ENCODE data around the gene TRPM3. TPM values are rescaled to one million over a fixed set of nuclear protein-coding genes. Genes with fewer than 3 reads are reported as not detected.
"Not testable (repeated sequence)": the region's sequence is repeated elsewhere in the genome, so short reads cannot be mapped to it uniquely, and the experiment has no call there.

TRPM3 gene
- total RNA-seq, 2 experiments from 2014 or later: not detected

DNA sequence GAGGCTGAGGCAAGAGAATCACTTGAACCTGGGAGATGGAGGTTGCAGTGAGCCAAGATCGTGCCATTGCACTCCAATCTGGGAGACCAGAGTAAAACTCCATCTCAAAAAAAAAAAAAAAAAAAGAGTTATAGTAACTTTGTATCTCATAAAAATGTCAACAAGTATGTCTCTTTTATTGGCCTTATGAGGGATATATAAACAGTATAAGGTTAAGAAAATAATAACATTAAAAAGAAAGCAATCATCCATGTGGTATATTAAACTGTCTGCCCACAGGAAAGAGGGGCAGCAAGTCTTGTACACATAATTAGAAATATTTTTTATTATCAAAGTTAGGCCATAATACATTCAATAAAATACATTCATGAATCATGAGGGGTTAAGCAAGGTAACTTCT, 447.6 kb downstream of the TRPM3 start:
- H3K27ac Mint-ChIP-seq: no peak overlapping the region
- H3K36me3 Mint-ChIP-seq: no peaks in the 10 kb centered on the region
- H3K27me3 Mint-ChIP-seq: no peaks in the 10 kb centered on the region
- H3K4me1 Mint-ChIP-seq: no peaks in the 10 kb centered on the region
- H3K9me3 Mint-ChIP-seq: no peaks in the 10 kb centered on the region
- H3K4me3 Mint-ChIP-seq: no peak overlapping the region
- DNase-seq: no peak

- no peak for DNase-seq
- H3K4me1 Mint-ChIP-seq: no peaks in the 10 kb centered on the region
- H3K27ac Mint-ChIP-seq: no peak overlapping the region
- no peaks in the 10 kb centered on the region for H3K27me3 Mint-ChIP-seq
- no peaks in the 10 kb centered on the region for H3K36me3 Mint-ChIP-seq
- no peak overlapping the region for H3K4me3 Mint-ChIP-seq
- no peaks in the 10 kb centered on the region for H3K9me3 Mint-ChIP-seq
Measured at GRCh38 chr9:70672161-70672649, 449.2 kb downstream of the TRPM3 start.

- H3K9me3 Mint-ChIP-seq: no peaks in the 10 kb centered on the region
- H3K4me1 Mint-ChIP-seq: peaks cover 14% of the 10 kb centered on the region
- H3K36me3 Mint-ChIP-seq: no peaks in the 10 kb centered on the region
- H3K27ac Mint-ChIP-seq: no peak overlapping the region
- no peaks in the 10 kb centered on the region for H3K27me3 Mint-ChIP-seq
- DNase-seq: no peak
- H3K4me3 Mint-ChIP-seq: no peak overlapping the region
Measured at GRCh38 chr9:70668751-70669150, 452.7 kb downstream of the TRPM3 start.

DNA sequence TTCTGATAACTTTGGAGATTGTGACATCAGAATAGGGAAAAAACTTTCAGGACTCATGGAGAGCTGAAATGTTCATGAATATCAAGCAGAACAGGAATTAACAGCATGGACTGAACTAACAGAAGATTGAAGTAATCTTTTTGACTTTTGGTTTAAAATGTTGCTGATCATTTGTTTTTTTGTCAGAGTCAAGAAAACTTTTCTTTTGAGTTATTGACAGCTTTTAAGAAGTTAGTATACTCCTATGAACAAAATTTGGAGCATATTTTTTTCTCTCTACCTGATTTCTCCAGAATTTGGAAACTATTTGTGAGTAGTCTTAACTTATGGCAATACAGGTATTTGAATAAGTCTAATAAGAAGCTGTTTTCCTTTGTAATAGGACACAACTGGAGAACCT, 462.7 kb downstream of the TRPM3 start:
- H3K36me3 Mint-ChIP-seq: no peaks in the 10 kb centered on the region
- DNase-seq: no peak
- H3K27ac Mint-ChIP-seq: no peak overlapping the region
- H3K9me3 Mint-ChIP-seq: peaks cover 10% of the 10 kb centered on the region
- H3K27me3 Mint-ChIP-seq: peaks cover 14% of the 10 kb centered on the region
- H3K4me3 Mint-ChIP-seq: no peak overlapping the region
- H3K4me1 Mint-ChIP-seq: no peaks in the 10 kb centered on the region

GRCh38 chr9:70656281-70656680, 465.1 kb downstream of the TRPM3 start:
- Mint-ChIP-seq H3K4me3 (no peak overlapping the region), H3K27ac (no peak overlapping the region), H3K4me1 (no peaks in the 10 kb centered on the region), H3K27me3 (peaks cover 7% of the 10 kb centered on the region), H3K36me3 (no peaks in the 10 kb centered on the region), H3K9me3 (peaks cover 7% of the 10 kb centered on the region)
- DNase-seq: no peak

GRCh38 chr9:70654144-70654543, 467.3 kb downstream of the TRPM3 start:
- H3K27ac Mint-ChIP-seq: no peak overlapping the region
- H3K4me1 Mint-ChIP-seq: no peaks in the 10 kb centered on the region
- H3K36me3 Mint-ChIP-seq: no peaks in the 10 kb centered on the region
- peaks cover 4% of the 10 kb centered on the region for H3K27me3 Mint-ChIP-seq
- H3K4me3 Mint-ChIP-seq: no peak overlapping the region
- H3K9me3 Mint-ChIP-seq: peaks cover 10% of the 10 kb centered on the region
- no peak for DNase-seq

DNA sequence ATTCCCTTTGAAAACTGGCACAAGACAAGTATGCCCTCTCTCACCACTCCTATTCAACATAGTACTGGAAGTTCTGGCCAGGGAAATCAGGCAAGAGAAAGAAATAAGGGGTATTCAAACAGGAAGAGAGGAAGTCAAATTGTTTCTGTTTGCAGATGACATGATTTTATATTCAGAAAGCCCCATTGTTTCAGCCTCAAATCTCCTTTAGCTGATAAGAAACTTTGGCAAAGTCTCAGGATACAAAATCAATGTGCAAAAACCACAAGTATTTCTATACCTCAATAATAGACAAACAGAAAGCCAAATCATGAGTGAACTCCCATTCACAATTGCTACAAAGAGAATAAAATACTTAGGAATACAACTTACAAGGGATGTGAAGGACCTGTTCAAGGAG, 476.8 kb downstream of the TRPM3 start:
- not testable (repeated sequence) for H3K9me3 Mint-ChIP-seq, H3K36me3 Mint-ChIP-seq, H3K4me1 Mint-ChIP-seq, H3K27ac Mint-ChIP-seq, DNase-seq, H3K4me3 Mint-ChIP-seq
- H3K27me3 Mint-ChIP-seq: peaks cover 16% of the 10 kb centered on the region

DNA sequence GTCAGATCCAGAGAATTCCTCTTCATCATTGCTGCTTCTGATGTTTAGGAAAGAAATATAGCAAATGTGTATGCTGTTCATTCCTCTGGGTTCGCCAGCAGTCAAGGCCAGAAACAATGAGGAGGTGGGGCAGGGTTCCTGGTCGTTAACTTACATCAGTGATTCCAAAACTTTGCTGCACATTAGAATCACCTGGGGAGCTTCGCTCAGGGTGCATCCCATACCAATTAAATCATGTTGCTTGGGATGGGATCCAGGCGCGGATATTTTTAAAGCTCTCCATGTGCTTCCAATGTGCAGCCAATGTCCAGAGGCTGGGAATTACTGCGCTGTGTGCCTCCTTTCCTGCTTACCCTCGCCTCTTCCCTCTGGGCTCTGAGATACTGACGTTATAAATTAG, 479.1 kb downstream of the TRPM3 start:
- Mint-ChIP-seq H3K9me3 (no peaks in the 10 kb centered on the region), H3K4me1 (no peaks in the 10 kb centered on the region), H3K36me3 (no peaks in the 10 kb centered on the region), H3K4me3 (no peak overlapping the region), H3K27ac (no peak overlapping the region), H3K27me3 (peaks cover 16% of the 10 kb centered on the region)
- no peak for DNase-seq

DNA sequence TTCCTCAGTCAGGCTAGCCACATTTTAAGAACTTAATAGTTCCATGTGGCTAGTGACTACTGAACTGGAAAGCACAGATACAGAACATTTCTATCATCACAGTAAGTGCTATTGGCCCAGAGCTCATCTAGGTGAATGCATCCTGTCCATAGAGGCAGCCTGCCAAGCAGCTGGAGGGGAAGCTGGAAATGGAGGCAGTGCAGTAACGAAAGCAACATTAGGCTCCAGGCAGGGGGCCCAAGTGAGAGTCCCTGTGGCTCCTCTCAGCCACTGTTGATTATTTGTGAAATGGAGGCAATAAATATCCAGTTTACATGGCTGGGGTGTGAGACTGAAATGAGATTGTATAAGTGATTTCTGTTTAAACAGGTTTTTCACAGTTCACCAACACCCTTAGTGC, 479.8 kb downstream of the TRPM3 start:
- Mint-ChIP-seq H3K36me3 (no peaks in the 10 kb centered on the region), H3K27me3 (peaks cover 13% of the 10 kb centered on the region), H3K9me3 (no peaks in the 10 kb centered on the region), H3K4me3 (no peak overlapping the region), H3K27ac (no peak overlapping the region), H3K4me1 (no peaks in the 10 kb centered on the region)
- no peak for DNase-seq

DNA sequence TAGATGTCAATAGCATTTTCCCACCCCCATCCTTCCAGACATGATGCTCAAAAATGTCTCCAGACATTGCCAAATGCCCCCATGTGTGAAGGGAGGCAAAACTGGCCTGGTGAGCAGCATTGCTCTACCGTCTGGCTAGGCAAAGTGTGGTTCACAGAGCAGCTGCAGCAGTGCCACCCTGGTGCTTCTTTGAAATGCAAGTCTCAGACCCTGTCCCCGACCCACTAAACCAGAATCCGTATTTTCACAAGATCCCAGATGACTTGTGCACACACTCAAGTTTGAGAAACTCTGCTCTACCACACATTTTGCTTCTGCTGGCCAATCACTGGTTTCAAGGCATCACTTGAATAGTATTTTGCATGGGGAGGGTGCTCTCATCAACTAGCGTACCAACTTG, 480.4 kb downstream of the TRPM3 start:
- H3K27me3 Mint-ChIP-seq: peaks cover 13% of the 10 kb centered on the region
- no peaks in the 10 kb centered on the region for H3K9me3 Mint-ChIP-seq
- no peak overlapping the region for H3K27ac Mint-ChIP-seq
- no peaks in the 10 kb centered on the region for H3K36me3 Mint-ChIP-seq
- H3K4me1 Mint-ChIP-seq: no peaks in the 10 kb centered on the region
- no peak for DNase-seq
- no peak overlapping the region for H3K4me3 Mint-ChIP-seq

DNA sequence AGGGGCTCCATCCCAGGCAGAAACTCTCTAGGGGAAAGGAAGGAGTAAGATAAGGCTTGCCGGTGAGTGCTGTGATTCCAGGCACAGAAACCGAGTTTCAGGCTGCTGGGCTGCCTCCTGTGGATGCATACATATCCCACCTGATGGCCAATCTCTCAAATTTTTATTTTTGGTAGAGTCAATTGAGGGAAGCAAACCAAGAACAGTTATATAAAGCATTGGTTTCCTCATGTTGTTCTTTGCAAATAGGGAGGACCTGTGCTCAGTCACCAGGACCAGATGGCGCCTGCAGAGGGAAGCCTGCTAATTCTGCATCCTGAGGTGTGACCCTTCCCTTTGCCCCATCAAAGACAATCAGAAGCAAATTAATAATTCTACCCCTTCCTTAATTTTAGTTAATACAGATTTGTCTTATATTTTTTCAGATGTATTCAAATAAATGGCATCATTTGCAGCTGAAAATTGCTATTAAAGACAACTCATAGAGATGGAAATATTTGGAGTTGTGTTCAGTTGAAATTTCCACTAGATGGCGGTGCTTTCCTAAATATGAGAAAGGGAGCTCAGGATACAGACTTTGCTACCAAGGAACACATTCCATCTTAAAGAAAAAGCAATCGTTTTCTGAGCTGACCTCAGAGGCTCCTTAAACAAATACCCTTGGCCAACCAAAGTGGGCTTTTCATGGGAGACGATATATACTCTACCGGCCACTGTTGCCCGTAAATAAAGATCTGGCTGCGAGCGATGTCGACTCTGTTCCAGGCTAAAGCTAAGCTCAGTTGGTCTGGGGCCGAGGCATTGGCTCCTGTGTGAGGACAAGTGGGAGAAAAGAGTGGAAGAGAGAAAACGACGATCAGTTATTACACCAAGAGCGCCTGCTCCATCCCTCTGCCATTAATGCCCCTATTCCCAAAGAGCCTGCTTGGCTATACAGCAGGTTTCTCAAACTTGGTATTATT, 481.3 kb downstream of the TRPM3 start:
- no peaks in the 10 kb centered on the region for H3K36me3 Mint-ChIP-seq
- no peak overlapping the region for H3K4me3 Mint-ChIP-seq
- H3K27me3 Mint-ChIP-seq: peaks cover 13% of the 10 kb centered on the region
- H3K27ac Mint-ChIP-seq: no peak overlapping the region
- DNase-seq: no peak
- no peaks in the 10 kb centered on the region for H3K4me1 Mint-ChIP-seq
- H3K9me3 Mint-ChIP-seq: no peaks in the 10 kb centered on the region

DNA sequence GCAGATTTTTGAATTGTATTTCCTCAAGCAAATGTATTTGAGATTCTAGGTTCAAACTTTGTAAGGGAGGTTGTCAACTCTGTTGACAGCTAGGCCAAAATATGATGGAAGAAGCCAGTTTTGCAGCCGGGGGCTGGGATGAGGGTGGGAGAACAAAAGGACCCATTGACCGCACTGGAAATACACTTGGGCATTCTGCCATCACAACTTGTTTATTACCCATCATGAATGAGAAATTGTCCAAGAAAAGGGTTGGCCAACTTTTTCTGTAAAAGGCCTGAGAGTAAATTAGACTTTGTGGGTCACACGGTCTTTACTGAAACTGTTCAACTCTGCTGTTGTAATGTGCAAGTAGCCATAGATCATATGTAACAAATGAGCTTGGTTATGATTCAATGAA, 485.6 kb downstream of the TRPM3 start:
- no peaks in the 10 kb centered on the region for H3K9me3 Mint-ChIP-seq
- DNase-seq: no peak
- no peaks in the 10 kb centered on the region for H3K4me1 Mint-ChIP-seq
- no peak overlapping the region for H3K27ac Mint-ChIP-seq
- H3K4me3 Mint-ChIP-seq: no peak overlapping the region
- no peaks in the 10 kb centered on the region for H3K36me3 Mint-ChIP-seq
- H3K27me3 Mint-ChIP-seq: peaks cover 4% of the 10 kb centered on the region

- Mint-ChIP-seq H3K27ac (no peak overlapping the region), H3K4me1 (no peaks in the 10 kb centered on the region), H3K36me3 (no peaks in the 10 kb centered on the region), H3K27me3 (no peaks in the 10 kb centered on the region), H3K4me3 (no peak overlapping the region), H3K9me3 (no peaks in the 10 kb centered on the region)
- DNase-seq: no peak
Measured at GRCh38 chr9:70634696-70635095, 486.7 kb downstream of the TRPM3 start.

- Mint-ChIP-seq H3K9me3 (no peaks in the 10 kb centered on the region), H3K4me1 (no peaks in the 10 kb centered on the region), H3K27ac (no peak overlapping the region), H3K36me3 (no peaks in the 10 kb centered on the region), H3K27me3 (peaks cover 7% of the 10 kb centered on the region), H3K4me3 (no peak overlapping the region)
- no peak for DNase-seq
Measured at GRCh38 chr9:70630971-70631370, 490.4 kb downstream of the TRPM3 start.

GRCh38 chr9:70629080-70629685, 492.2 kb downstream of the TRPM3 start:
- not testable (repeated sequence) for H3K4me1 Mint-ChIP-seq, DNase-seq

DNA sequence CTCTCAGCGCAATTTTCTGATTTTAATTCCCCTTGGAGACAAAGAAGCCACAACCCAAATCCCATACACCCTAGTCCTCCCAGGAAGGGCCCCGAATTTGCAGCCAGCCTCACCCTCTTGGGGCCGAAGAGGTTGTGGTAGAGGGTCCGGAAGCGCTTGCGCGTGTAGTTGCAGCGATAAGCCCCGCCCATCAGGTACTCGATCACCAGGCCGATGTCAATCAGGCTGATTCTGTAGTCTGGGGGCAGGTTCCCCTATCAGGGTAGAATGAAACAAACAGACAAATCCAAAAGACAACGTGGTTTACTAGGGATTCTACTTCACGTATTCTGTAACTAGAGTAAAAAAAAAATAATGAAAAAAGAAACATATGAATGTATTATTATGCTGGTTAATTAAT, 496.3 kb downstream of the TRPM3 start:
- Mint-ChIP-seq H3K27ac (no peak overlapping the region), H3K4me1 (no peaks in the 10 kb centered on the region), H3K9me3 (no peaks in the 10 kb centered on the region), H3K4me3 (no peak overlapping the region), H3K27me3 (peaks cover 7% of the 10 kb centered on the region), H3K36me3 (no peaks in the 10 kb centered on the region)
- peak; percentile 13 for DNase-seq

More at GRCh38 chr9:70629080-70629685, 492.2 kb downstream of the TRPM3 start:
- not testable (repeated sequence) for H3K4me3 Mint-ChIP-seq, H3K27me3 Mint-ChIP-seq, H3K36me3 Mint-ChIP-seq, H3K27ac Mint-ChIP-seq, H3K9me3 Mint-ChIP-seq

Data from activated naive CD8-positive, alpha-beta T cell treated with anti-CD3 and anti-CD28 coated beads for 36 hours (primary cell).